Measurements from ENCODE around the gene LRRC8E.

- TF ChIP-seq CTCF (IDR thresholded peaks at IDR 0.05; ENCODE audit: insufficient read depth, low read depth, low read length): no peak
- no peak for TF ChIP-seq EZH2 (IDR thresholded peaks at IDR 0.05; ENCODE audit: insufficient read depth, low read length)
Observed at GRCh38 chr19:7850945-7851622, 37.2 kb upstream of the LRRC8E start.

Data from astrocyte (in vitro differentiated cells and primary cell).